GM12891 (cell line): ENCODE results near the gene KLF3.

Source experiments
- PAX5 ChIP-seq: IDR thresholded peaks from 2 replicates; pipeline ENCODE4 v1.6.1; 2011; ENCODE audit warnings: low read length, moderate library complexity, mild to moderate bottlenecking; ENCODE audit not compliant: insufficient read depth, severe bottlenecking
- POLR2A ChIP-seq: IDR thresholded peaks from 2 replicates; pipeline ENCODE4 v1.6.1; 2011; ENCODE audit warnings: low read depth, low read length, control low read depth
- POLR2AphosphoS5 ChIP-seq: IDR thresholded peaks from 2 replicates; pipeline ENCODE4 v1.6.1; 2011; ENCODE audit warnings: low read depth, low read length, control low read depth
- POU2F2 ChIP-seq: IDR thresholded peaks from 2 replicates; pipeline ENCODE4 v1.6.1; 2011; ENCODE audit warnings: low read depth, mild to moderate bottlenecking, control low read depth, low read length, moderate library complexity
- SPI1 ChIP-seq: IDR thresholded peaks from 2 replicates; pipeline ENCODE4 v1.6.1; 2011; ENCODE audit warnings: low read depth, low read length, control low read depth
- TAF1 ChIP-seq: IDR thresholded peaks from 2 replicates; pipeline ENCODE4 v1.6.1; 2011; ENCODE audit warnings: low read depth, low read length, control low read depth

DNA sequence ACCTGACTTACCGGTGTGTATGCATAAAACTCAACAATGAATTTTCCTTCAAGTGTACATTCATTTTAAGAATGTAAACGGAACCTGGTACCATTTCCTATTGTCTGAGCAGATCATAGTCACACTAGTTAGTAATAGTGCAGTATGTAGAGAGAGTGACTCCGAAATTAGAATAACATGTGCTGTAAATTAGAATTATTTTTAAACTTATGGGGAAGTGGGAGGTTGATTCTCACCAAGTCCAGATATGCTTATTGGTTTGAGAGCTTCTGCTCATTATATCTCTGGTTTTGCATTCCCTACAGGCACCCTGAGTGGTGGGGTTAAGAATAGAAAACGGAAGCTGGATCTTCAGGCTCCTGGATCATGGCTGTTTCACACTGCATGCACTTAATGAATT, 39.6 kb downstream of the KLF3 start:
- TF ChIP-seq PAX5 (no peak), POLR2A (no peak), POLR2AphosphoS5 (no peak), TAF1 (no peak), SPI1 (peak; percentile 68), POU2F2 (no peak)
